Neuronal stem cell (in vitro differentiated cells): ENCODE data around the gene LAMA2.

Source experiments
- DNase-seq: peaks from one replicate; pipeline ENCODE4 v3.0.0-alpha.2; 2013; ENCODE audit warnings: low spot score
- H2AFZ ChIP-seq: one replicate; pipeline ENCODE4 v1.6.1; 2013; ENCODE audit warnings: mild to moderate bottlenecking, low read length, inconsistent platforms
- H2AK5ac ChIP-seq: 2 replicates; pipeline ENCODE4 v1.6.1; 2013; ENCODE audit warnings: low read depth, mild to moderate bottlenecking, inconsistent platforms, low read length, moderate library complexity, mixed read lengths
- H2BK120ac ChIP-seq: 2 replicates; pipeline ENCODE4 v1.6.1; 2013; ENCODE audit warnings: low read depth, mild to moderate bottlenecking, inconsistent platforms, low read length, moderate library complexity, mixed read lengths
- H2BK12ac ChIP-seq: one replicate; pipeline ENCODE4 v1.6.1; 2013; ENCODE audit warnings: low read length, inconsistent platforms
- H2BK15ac ChIP-seq: 2 replicates; pipeline ENCODE4 v1.6.1; 2013; ENCODE audit warnings: mild to moderate bottlenecking, low read length, inconsistent platforms, mixed read lengths
- H2BK5ac ChIP-seq: one replicate; pipeline ENCODE4 v1.6.1; 2013; ENCODE audit warnings: inconsistent platforms, mild to moderate bottlenecking, low read length, moderate library complexity
- H3K14ac ChIP-seq: one replicate; pipeline ENCODE4 v1.6.1; 2013; ENCODE audit warnings: low read length, inconsistent platforms
- H3K18ac ChIP-seq: 2 replicates; pipeline ENCODE4 v1.6.1; 2013; ENCODE audit warnings: low read length, inconsistent platforms
- H3K23ac ChIP-seq: 2 replicates; pipeline ENCODE4 v1.6.1; 2013; ENCODE audit warnings: low read depth, mild to moderate bottlenecking, mixed read lengths, low read length, inconsistent platforms; ENCODE audit not compliant: poor library complexity
- H3K27ac ChIP-seq: replicated peaks from 3 replicates; pipeline ENCODE4 v1.5.1; 2013; ENCODE audit warnings: low read length, inconsistent platforms
- H3K27me3 ChIP-seq, 3 experiments: 2 replicates each; pipeline ENCODE4 v1.6.1; 2013; ENCODE audit warnings: low read length in 3 of 3, mild to moderate bottlenecking in 2 of 3, inconsistent platforms in 1 of 3, low read depth in 1 of 3, mixed read lengths in 1 of 3, moderate library complexity in 1 of 3; ENCODE audit not compliant: control insufficient read depth in 3 of 3, insufficient read depth in 3 of 3
- H3K36me3 ChIP-seq, 2 donors: replicated peaks in 1 of 2; 2 replicates each; pipeline ENCODE4 v1.6.1; 2013; ENCODE audit warnings: low read length in 2 of 2; ENCODE audit not compliant: control insufficient read depth in 2 of 2, insufficient read depth in 2 of 2
- H3K4ac ChIP-seq: 2 replicates; pipeline ENCODE4 v1.6.1; 2013; ENCODE audit warnings: inconsistent platforms, mild to moderate bottlenecking, low read length, moderate library complexity
- H3K4me1 ChIP-seq, 2 donors: 1 replicate in 1 of 2; 2 replicates in 1 of 2; pipeline ENCODE4 v1.6.1; 2013; ENCODE audit warnings: low read length in 2 of 2, low read depth in 1 of 2; ENCODE audit not compliant: control insufficient read depth in 2 of 2, insufficient read depth in 1 of 2
- H3K4me2 ChIP-seq: one replicate; pipeline ENCODE4 v1.6.1; 2013; ENCODE audit warnings: mild to moderate bottlenecking, low read length, inconsistent platforms; ENCODE audit not compliant: insufficient read depth, poor library complexity, severe bottlenecking
- H3K4me3 ChIP-seq, 2 donors: 2 replicates each; pipeline ENCODE4 v1.5.1; 2013; ENCODE audit warnings: low read length in 2 of 2, mild to moderate bottlenecking in 2 of 2, inconsistent platforms in 1 of 2, moderate library complexity in 1 of 2
- H3K79me1 ChIP-seq: one replicate; pipeline ENCODE4 v1.6.1; 2013; ENCODE audit warnings: low read depth, mild to moderate bottlenecking, inconsistent platforms, low read length, moderate library complexity
- H3K9ac ChIP-seq: one replicate; pipeline ENCODE4 v1.6.1; 2013; ENCODE audit warnings: mild to moderate bottlenecking, low read depth, low read length, inconsistent platforms; ENCODE audit not compliant: poor library complexity
- H3K9me3 ChIP-seq, 2 donors: replicated peaks in 1 of 2; 2 replicates each; pipeline versions ENCODE3 to v1.6.1; 2013; ENCODE audit warnings: low read length in 2 of 2, mild to moderate bottlenecking in 2 of 2, inconsistent platforms in 1 of 2, low read depth in 1 of 2, mixed read lengths in 1 of 2, moderate library complexity in 1 of 2; ENCODE audit not compliant: control insufficient read depth in 2 of 2, insufficient read depth in 1 of 2
- H4K8ac ChIP-seq: one replicate; pipeline ENCODE4 v1.6.1; 2013; ENCODE audit warnings: low read depth, mild to moderate bottlenecking, inconsistent platforms, low read length, moderate library complexity
- H4K91ac ChIP-seq: one replicate; pipeline ENCODE4 v1.6.1; 2013; ENCODE audit warnings: low read length, low read depth, mild to moderate bottlenecking, inconsistent platforms; ENCODE audit not compliant: poor library complexity
- WGBS, 2 donors: extraction: QIAGEN DNeasy Blood & Tissue Kit; methylation state at CpG; one replicate each; pipeline ENCODE4 v1.1.7; 2013; ENCODE audit warnings: missing lambda C conversion rate in 2 of 2, mixed read lengths in 1 of 2; ENCODE audit not compliant: insufficient read length in 2 of 2, insufficient replicate concordance in 1 of 2; ENCODE audit errors: extremely low coverage in 2 of 2; 5-methylcytosine and 5-hydroxymethylcytosine counted together

Gene LAMA2

DNA sequence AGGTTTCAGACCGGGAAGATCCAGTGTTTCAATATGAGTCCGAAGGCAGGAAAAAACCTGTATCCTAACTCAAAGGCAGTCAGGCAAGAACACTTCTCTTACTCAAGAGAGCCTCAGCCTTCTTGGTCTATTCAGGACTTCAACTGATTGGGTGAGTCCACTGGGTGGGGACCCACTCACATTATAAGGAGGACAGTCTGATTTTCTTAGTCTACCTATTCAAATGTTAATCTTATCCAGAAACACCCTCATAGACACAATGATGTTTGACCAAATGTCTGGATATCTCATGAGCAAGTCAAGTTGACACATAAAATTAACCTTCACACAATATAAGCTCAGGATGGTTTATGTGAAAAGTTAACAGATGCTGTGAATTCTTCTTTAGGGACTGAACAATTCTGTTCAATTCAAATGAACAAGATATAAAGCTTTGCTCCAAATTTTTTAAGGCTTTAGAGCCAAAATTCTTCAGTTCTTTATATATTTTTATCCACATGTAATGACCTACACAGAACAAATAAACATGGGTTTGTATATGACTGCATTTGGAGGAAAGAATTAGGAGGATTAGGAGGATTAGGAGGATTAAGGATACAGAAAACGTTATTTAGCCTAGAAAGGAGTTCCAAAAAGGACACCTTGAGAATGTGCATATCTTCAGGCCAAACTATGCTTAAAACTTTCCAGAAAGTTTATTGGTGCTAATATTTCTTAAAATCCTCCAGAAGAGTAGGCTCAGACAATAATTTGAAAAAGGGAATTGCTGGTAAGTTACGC is 35.3 kb upstream of the LAMA2 start:
- H2BK12ac ChIP-seq = no peak overlapping the region
- H3K4me2 ChIP-seq = no peak overlapping the region
- no peak overlapping the region for H4K8ac ChIP-seq
- no peaks in the 10 kb centered on the region for H3K27me3 ChIP-seq
- H2AFZ ChIP-seq = peak overlapping the region; percentile 59
- WGBS, 2 donors = no CpG with 5 or more reads among the region's 4 CpGs
- H3K4me1 ChIP-seq = peaks cover 6 to 11% of the 10 kb centered on the region in 2 donors
- no peak overlapping the region for H2AK5ac ChIP-seq
- no peak overlapping the region for H2BK5ac ChIP-seq
- H3K4ac ChIP-seq = no peak overlapping the region
- H3K36me3 ChIP-seq = no peaks in the 10 kb centered on the region
- DNase-seq = no peak
- H3K14ac ChIP-seq = no peak overlapping the region
- no peaks in the 10 kb centered on the region for H3K79me1 ChIP-seq
- H2BK120ac ChIP-seq = no peak overlapping the region
- H3K18ac ChIP-seq = no peak overlapping the region
- no peak overlapping the region for H3K4me3 ChIP-seq
- peak overlapping the region; percentile 41 for H3K27ac ChIP-seq
- no peak overlapping the region for H2BK15ac ChIP-seq
- no peak overlapping the region for H4K91ac ChIP-seq
- no peaks in the 10 kb centered on the region for H3K9me3 ChIP-seq
- no peak overlapping the region for H3K9ac ChIP-seq
- H3K23ac ChIP-seq = no peak overlapping the region

DNA sequence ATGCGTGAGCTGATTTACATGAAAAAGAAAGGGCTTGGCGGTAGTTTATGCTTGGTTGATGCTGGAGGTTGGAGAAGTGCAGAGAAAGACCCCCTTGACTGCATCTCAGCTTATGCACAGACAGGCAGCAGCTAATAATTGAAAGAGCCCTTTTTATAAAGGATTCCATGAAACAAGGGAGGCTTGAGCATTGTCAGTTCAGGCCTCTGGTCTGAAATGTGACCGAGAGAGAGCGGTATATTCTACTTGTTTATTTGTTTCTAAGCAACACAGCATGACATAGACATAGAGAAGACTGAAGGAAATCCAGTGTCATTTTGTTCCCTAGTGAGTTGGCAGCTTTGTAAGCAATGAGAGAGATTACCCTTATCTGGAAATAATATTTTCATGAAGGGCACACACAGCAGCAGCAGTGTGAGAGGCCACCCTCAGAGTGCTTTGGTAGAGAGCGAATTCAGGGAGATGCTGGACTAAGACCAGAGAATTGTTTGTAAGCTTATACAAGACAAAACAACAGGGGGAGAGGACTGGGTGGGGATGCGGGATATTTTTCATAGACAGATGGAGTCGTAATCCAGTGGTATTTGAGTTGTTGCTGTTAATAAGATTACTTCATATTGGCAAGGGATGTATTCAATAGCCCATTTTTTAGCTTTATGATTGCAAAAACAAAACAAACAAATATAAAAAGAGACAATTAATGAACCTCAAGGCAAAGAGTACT is 34.6 kb upstream of the LAMA2 start:
- H2AFZ ChIP-seq = peak overlapping the region; percentile 59
- H3K4me3 ChIP-seq = no peak overlapping the region

DNA sequence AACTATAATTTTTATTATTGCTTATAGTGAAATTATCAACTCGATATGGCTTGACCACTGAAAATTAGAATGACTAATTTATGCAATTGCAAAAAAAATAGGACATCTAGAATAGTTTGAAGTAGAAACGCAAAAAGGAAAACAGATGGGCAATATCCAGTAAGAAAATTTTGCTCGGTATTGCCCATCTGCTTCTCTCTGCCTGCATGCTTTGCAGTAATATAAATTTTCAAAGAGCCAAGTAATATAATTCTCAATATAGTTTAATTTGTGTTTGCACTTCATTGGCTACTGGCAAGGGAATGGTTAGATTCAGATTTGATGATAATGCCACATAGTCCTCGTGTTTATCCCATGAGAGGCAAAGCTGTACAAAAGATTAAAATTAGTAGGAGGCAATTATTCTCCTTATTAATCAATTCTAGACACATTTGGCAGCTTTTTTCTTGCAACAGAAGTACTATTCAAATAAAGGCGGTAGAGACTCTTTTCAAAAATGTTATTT is 27.3 kb upstream of the LAMA2 start:
- Histone ChIP-seq H2AK5ac (no peak overlapping the region), H4K91ac (no peak overlapping the region), H3K23ac (no peak overlapping the region), H4K8ac (no peak overlapping the region), H3K4ac (no peak overlapping the region), H3K9me3 (no peaks in the 10 kb centered on the region), H3K4me1 (no peaks in the 10 kb centered on the region), H2BK15ac (no peak overlapping the region), H3K27ac (no peak overlapping the region), H2BK5ac (no peak overlapping the region), H3K36me3 (no peaks in the 10 kb centered on the region), H2BK12ac (no peak overlapping the region), H2AFZ (no peak overlapping the region), H2BK120ac (no peak overlapping the region), H3K18ac (no peak overlapping the region), H3K14ac (no peak overlapping the region), H3K4me3 (no peak overlapping the region), H3K27me3 (no peaks in the 10 kb centered on the region), H3K4me2 (no peak overlapping the region), H3K79me1 (no peaks in the 10 kb centered on the region), H3K9ac (no peak overlapping the region)
- no CpG with 5 or more reads among the region's 5 CpGs for WGBS, 2 donors
- DNase-seq = no peak

More for the DNA sequence above, 34.6 kb upstream of the LAMA2 start:
- no peaks in the 10 kb centered on the region for H3K9me3 ChIP-seq
- H2BK15ac ChIP-seq = no peak overlapping the region
- WGBS, 2 donors = no CpG with 5 or more reads among the region's 7 CpGs
- no peak overlapping the region for H3K9ac ChIP-seq
- no peak overlapping the region for H4K8ac ChIP-seq
- no peaks in the 10 kb centered on the region for H3K27me3 ChIP-seq
- no peak overlapping the region for H3K4ac ChIP-seq
- H3K23ac ChIP-seq = no peak overlapping the region
- H2BK12ac ChIP-seq = no peak overlapping the region
- H2BK120ac ChIP-seq = no peak overlapping the region
- H3K79me1 ChIP-seq = no peaks in the 10 kb centered on the region
- DNase-seq = peak; percentile 59
- no peak overlapping the region for H4K91ac ChIP-seq
- no peak overlapping the region for H3K14ac ChIP-seq
- peaks cover 6 to 11% of the 10 kb centered on the region in 2 donors for H3K4me1 ChIP-seq
- H3K18ac ChIP-seq = no peak overlapping the region
- H3K27ac ChIP-seq = peak overlapping the region; percentile 41
- no peak overlapping the region for H3K4me2 ChIP-seq
- no peak overlapping the region for H2AK5ac ChIP-seq
- no peaks in the 10 kb centered on the region for H3K36me3 ChIP-seq
- H2BK5ac ChIP-seq = no peak overlapping the region

DNA sequence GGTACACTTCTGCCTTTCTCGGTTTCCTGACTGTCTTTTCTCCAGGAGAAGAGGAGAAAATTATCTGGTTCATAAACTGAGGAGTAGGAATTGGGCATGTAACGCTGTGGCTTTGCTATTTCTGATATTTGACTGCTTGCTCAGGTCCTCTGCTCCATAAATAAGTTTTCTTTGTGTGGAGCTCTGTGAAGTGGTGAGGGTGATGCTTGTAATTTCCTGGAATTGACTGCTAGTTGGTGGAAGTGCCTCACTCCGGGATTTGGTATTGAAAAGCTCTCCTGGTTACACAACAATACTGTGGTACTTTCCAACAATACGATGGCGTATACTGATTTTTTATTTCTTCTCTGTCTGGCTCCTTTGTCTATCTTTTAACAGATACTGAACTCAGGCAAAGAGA is 25.1 kb upstream of the LAMA2 start:
- no peak overlapping the region for H3K4me2 ChIP-seq
- no peak overlapping the region for H3K27ac ChIP-seq
- H2AK5ac ChIP-seq = no peak overlapping the region
- H3K9ac ChIP-seq = no peak overlapping the region
- peak overlapping the region; percentile 7 for H2AFZ ChIP-seq
- no peak overlapping the region for H3K18ac ChIP-seq
- H3K4me1 ChIP-seq = no peaks in the 10 kb centered on the region
- no peak overlapping the region for H3K4ac ChIP-seq
- no CpG with 5 or more reads among the region's 5 CpGs for WGBS, 2 donors
- no peak overlapping the region for H3K23ac ChIP-seq
- no peak overlapping the region for H2BK5ac ChIP-seq
- no peak for DNase-seq
- no peak overlapping the region for H2BK12ac ChIP-seq
- H3K79me1 ChIP-seq = no peaks in the 10 kb centered on the region
- H4K8ac ChIP-seq = no peak overlapping the region
- no peaks in the 10 kb centered on the region for H3K9me3 ChIP-seq
- H3K14ac ChIP-seq = no peak overlapping the region
- H2BK120ac ChIP-seq = no peak overlapping the region
- no peaks in the 10 kb centered on the region for H3K36me3 ChIP-seq
- no peak overlapping the region for H2BK15ac ChIP-seq
- H3K27me3 ChIP-seq = no peaks in the 10 kb centered on the region
- H4K91ac ChIP-seq = no peak overlapping the region
- no peak overlapping the region for H3K4me3 ChIP-seq
